Activated CD8-positive, alpha-beta memory T cell treated with anti-CD3 and anti-CD28 coated beads, Interleukin-2, amount 50 U/mL, for 1 hour (primary cell): ENCODE measurements around the gene ANO4.
"Not testable (repeated sequence)": the region's sequence is repeated elsewhere in the genome, so short reads cannot be mapped to it uniquely, and the experiment has no call there.

Source experiments
- DNase-seq: peaks from one replicate; pipeline ENCODE4 v3.0.0-alpha.2; 2020; ENCODE audit errors: extremely low read depth

Gene ANO4

GRCh38 chr12:100953217-100953616 is 158.6 kb downstream of the ANO4 start:
- no peak for DNase-seq

GRCh38 chr12:100953677-100954076 is 159.1 kb downstream of the ANO4 start:
- DNase-seq: no peak

- DNase-seq: no peak
Observed at GRCh38 chr12:100954118-100954517, 159.5 kb downstream of the ANO4 start.

- DNase-seq: no peak
Observed at GRCh38 chr12:100955139-100955538, 160.6 kb downstream of the ANO4 start.

- DNase-seq: no peak
Observed at GRCh38 chr12:100956311-100956852, 161.8 kb downstream of the ANO4 start.

GRCh38 chr12:100959481-100959880 is 164.9 kb downstream of the ANO4 start:
- no peak for DNase-seq

GRCh38 chr12:100962086-100962712 is 167.6 kb downstream of the ANO4 start:
- no peak for DNase-seq

GRCh38 chr12:100963381-100963780 is 168.8 kb downstream of the ANO4 start:
- no peak for DNase-seq

GRCh38 chr12:100964028-100964427 is 169.5 kb downstream of the ANO4 start:
- no peak for DNase-seq

- DNase-seq: no peak
Observed at GRCh38 chr12:100967189-100967588, 172.6 kb downstream of the ANO4 start.

- no peak for DNase-seq
Observed at GRCh38 chr12:100970894-100971293, 176.3 kb downstream of the ANO4 start.

- DNase-seq: no peak
Observed at GRCh38 chr12:100972121-100972520, 177.5 kb downstream of the ANO4 start.

GRCh38 chr12:100974341-100974740 is 179.8 kb downstream of the ANO4 start:
- DNase-seq: no peak

- no peak for DNase-seq
Observed at GRCh38 chr12:100974747-100975146, 180.2 kb downstream of the ANO4 start.

GRCh38 chr12:100976735-100977134 is 182.2 kb downstream of the ANO4 start:
- DNase-seq: no peak

- DNase-seq: no peak
Observed at GRCh38 chr12:100980856-100981255, 186.3 kb downstream of the ANO4 start.

GRCh38 chr12:100982511-100983183 is 188.1 kb downstream of the ANO4 start:
- no peak for DNase-seq

GRCh38 chr12:100984796-100985195 is 190.2 kb downstream of the ANO4 start:
- DNase-seq: no peak

GRCh38 chr12:100986595-100987547 is 192.3 kb downstream of the ANO4 start:
- DNase-seq: no peak

GRCh38 chr12:100987552-100988521 is 193.3 kb downstream of the ANO4 start:
- DNase-seq: no peak

GRCh38 chr12:100989509-100989908 is 194.9 kb downstream of the ANO4 start:
- not testable (repeated sequence) for DNase-seq
